Spleen (tissue), 11 donors: ENCODE results near the gene LIMK1. TPM values are rescaled to one million over a fixed set of nuclear protein-coding genes. Genes with fewer than 3 reads are reported as not detected.

ENCODE experiments used
- DNase-seq: peaks from one replicate; pipeline ENCODE4 v3.0.0-alpha.2; 2020
- H3K27ac ChIP-seq, 8 donors: fragments of 200-600 bp; sonication (generic) in 7 of 8; 1 replicate in 4 of 8; 2 replicates in 4 of 8; pipeline versions ENCODE4 v1.5.0 to v1.8.0; 2016 to 2021; ENCODE audit warnings: inconsistent platforms in 4 of 8, mild to moderate bottlenecking in 4 of 8, moderate library complexity in 1 of 8
- H3K27me3 ChIP-seq, 7 donors: fragments of 200-600 bp; sonication (generic) in 6 of 7; replicated peaks in 1 of 7; 1 replicate in 4 of 7; 2 replicates in 3 of 7; pipeline versions ENCODE4 v1.5.0 to v1.8.0; 2016 to 2021; ENCODE audit warnings: inconsistent platforms in 3 of 7, mild to moderate bottlenecking in 1 of 7
- H3K36me3 ChIP-seq, 6 donors: fragments of 200-600 bp; sonication (generic) in 5 of 6; 1 replicate in 4 of 6; 2 replicates in 2 of 6; pipeline versions ENCODE4 v1.5.0 to v1.8.0; 2016 to 2021; ENCODE audit warnings: inconsistent platforms in 2 of 6
- H3K4me1 ChIP-seq, 6 donors: fragments of 200-600 bp; sonication (generic) in 5 of 6; 1 replicate in 3 of 6; 2 replicates in 3 of 6; pipeline versions ENCODE4 v1.5.0 to v1.8.0; 2016 to 2021; ENCODE audit warnings: inconsistent platforms in 3 of 6
- H3K4me3 ChIP-seq, 8 donors: fragments of 200-600 bp; sonication (generic) in 7 of 8; 1 replicate in 4 of 8; 2 replicates in 4 of 8; pipeline versions ENCODE4 v1.5.0 to v1.8.0; 2016 to 2021; ENCODE audit warnings: inconsistent platforms in 4 of 8, mild to moderate bottlenecking in 4 of 8, moderate library complexity in 2 of 8
- H3K9me3 ChIP-seq, 8 donors: fragments of 200-600 bp; sonication (generic) in 7 of 8; 1 replicate in 4 of 8; 2 replicates in 4 of 8; pipeline versions ENCODE4 v1.5.0 to v1.8.0; 2016 to 2021; ENCODE audit warnings: inconsistent platforms in 4 of 8
- POLR2A ChIP-seq, 3 donors: fragments of 450-650 bp; IDR thresholded peaks; one replicate each; pipeline ENCODE4 v1.5.1; 2017; ENCODE audit warnings: antibody characterized with exemption in 3 of 3, mild to moderate bottlenecking in 1 of 3
- POLR2AphosphoS5 ChIP-seq, 3 donors: sonication (generic); formaldehyde crosslinking; IDR thresholded peaks; one replicate each; pipeline ENCODE4 v1.5.1; 2017; ENCODE audit warnings: antibody characterized with exemption in 3 of 3
- WGBS, 5 donors: extraction: QIAGEN DNeasy Blood & Tissue Kit in 3 of 5; methylation state at CpG; one replicate each; pipeline versions ENCODE4 v1.1.5 to v1.1.7; 2013 to 2018; 5-methylcytosine and 5-hydroxymethylcytosine counted together
- intact Hi-C: fragments of 100-400 bp; cut with DNase I; formaldehyde crosslinking; loops from one replicate; pipeline ENCODE4 v1.15.0; 2023; ENCODE audit warnings: low total_unique reads
- polyA plus RNA-seq, 3 donors: library from polyadenylated mRNA; stranded (reverse); fragments of 200-250 nt; gene quantifications; one replicate each; pipeline ENCODE4 v1.2.1, GENCODE V29; 2013
- total RNA-seq, 7 donors: library from RNA; depleted of rRNA in 3 of 7; stranded (reverse); fragments of >200 nt in 3 of 7; fragmentation: NEBNext Ultra II Directional in 4 of 7; extraction: Animal tissue kit (Norgen Biotek cat#: 25700) in 4 of 7; gene quantifications; one replicate each; pipeline versions ENCODE4 v1.1.0 to v1.2.1, GENCODE V29; 2016 to 2021
- TF ChIP-seq, protein P1 (sequence below), 11 experiments: fragments of 200-600 bp in 7 of 11; fragments of 450-650 bp in 4 of 11; sonication (generic) in 4 of 11; IDR thresholded peaks in 8 of 11; conservative IDR thresholded peaks in 3 of 11; 1 replicate in 7 of 11; 2 replicates in 4 of 11; pipeline versions ENCODE4 v1.4.0 to v1.8.0; 2016 to 2021; ENCODE audit warnings: antibody characterized with exemption in 11 of 11, inconsistent platforms in 4 of 11, mild to moderate bottlenecking in 1 of 11
- donor health status: healthy with polysubstance abuse.
- donor health status: DM: no; HTN: no; CAD: no; lungs with moderate emphysema.
- donor health status: DM: no; HTN: no; CAD: no.
- donor health status: Bipolar disorder and iron deficiency.
- donor health status: healthy.
- donor health status: DM: no; HTN: no; CAD: no.
- donor health status: DM: yes; HTN: yes; CAD: no.

Gene LIMK1
- total and polyA plus RNA-seq, 10 donors, result 15.2 to 45.8 (median 36.9) TPM

DNA sequence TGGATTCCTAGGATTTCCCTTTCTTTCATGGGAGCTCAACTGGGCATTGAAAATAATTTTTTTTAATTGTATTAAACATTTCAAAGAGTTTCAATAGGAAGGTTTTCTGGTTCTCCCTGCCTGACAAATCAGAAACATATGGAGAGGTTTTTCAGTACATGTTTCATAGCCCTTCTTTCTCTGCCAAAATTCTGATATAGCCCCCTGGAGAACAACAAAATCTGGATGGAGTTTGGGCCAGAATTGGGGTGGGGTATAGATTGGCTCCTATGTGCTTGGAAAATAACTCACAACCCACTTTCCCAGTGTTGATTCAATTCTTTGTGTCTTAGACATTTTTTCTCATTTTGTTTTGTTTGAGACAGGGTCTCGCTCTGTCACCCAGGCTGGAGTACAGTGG lies 66.0 kb downstream of the LIMK1 start:
- TF ChIP-seq, protein P1, sequence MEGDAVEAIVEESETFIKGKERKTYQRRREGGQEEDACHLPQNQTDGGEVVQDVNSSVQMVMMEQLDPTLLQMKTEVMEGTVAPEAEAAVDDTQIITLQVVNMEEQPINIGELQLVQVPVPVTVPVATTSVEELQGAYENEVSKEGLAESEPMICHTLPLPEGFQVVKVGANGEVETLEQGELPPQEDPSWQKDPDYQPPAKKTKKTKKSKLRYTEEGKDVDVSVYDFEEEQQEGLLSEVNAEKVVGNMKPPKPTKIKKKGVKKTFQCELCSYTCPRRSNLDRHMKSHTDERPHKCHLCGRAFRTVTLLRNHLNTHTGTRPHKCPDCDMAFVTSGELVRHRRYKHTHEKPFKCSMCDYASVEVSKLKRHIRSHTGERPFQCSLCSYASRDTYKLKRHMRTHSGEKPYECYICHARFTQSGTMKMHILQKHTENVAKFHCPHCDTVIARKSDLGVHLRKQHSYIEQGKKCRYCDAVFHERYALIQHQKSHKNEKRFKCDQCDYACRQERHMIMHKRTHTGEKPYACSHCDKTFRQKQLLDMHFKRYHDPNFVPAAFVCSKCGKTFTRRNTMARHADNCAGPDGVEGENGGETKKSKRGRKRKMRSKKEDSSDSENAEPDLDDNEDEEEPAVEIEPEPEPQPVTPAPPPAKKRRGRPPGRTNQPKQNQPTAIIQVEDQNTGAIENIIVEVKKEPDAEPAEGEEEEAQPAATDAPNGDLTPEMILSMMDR (IDR thresholded peaks at IDR 0.05 in 8 of 11, conservative IDR thresholded peaks at IDR 0.05 in 3 of 11), result no peak
- TF ChIP-seq POLR2A (IDR thresholded peaks at IDR 0.05), result no peak
- TF ChIP-seq POLR2AphosphoS5 (IDR thresholded peaks at IDR 0.05), result no peak
- intact Hi-C loops, result no loop called here
- Histone ChIP-seq H3K4me3 (no peak overlapping the region), H3K27me3 (no peaks in the 10 kb centered on the region), H3K36me3 (no peaks in the 10 kb centered on the region), H3K9me3 (peaks cover 0 to 11% (median 7%) of the 10 kb centered on the region in 8 donors), H3K27ac (no peak overlapping the region), H3K4me1 (no peaks in the 10 kb centered on the region)
- WGBS, 5 donors, result 96 to 100% (median 100%) methylated on average over 1 of the region's 1 CpG
- DNase-seq, result no peak

DNA sequence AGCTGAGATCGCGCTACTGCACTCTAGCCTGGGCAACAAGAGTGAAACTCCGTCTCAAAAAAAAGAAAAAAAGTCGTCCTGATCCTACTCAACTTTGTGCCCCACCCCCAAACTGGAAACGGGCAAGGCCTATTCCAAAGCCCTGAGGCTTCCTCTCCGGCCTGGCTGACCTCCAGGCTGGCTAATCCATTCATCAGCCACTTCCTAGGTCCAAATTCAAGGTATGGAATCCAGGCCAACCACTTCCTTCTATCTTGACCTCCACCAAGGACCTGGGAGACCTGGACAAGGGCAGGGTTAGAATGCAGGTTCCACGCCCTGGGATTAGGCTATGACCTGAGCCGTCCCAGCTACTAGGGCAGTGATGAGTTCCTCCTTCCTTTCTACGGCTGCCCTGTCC lies 70.1 kb downstream of the LIMK1 start:
- Histone ChIP-seq H3K36me3 (no peaks in the 10 kb centered on the region), H3K27ac (peak overlapping the region in 2 of 8 donors; percentile 0 to 33), H3K4me1 (no peaks in the 10 kb centered on the region), H3K9me3 (no peaks in the 10 kb centered on the region), H3K4me3 (no peak overlapping the region), H3K27me3 (no peaks in the 10 kb centered on the region)
- TF ChIP-seq POLR2A (IDR thresholded peaks at IDR 0.05) (no peak), POLR2AphosphoS5 (IDR thresholded peaks at IDR 0.05) (no peak)
- TF ChIP-seq, protein P1 (IDR thresholded peaks at IDR 0.05 in 8 of 11, conservative IDR thresholded peaks at IDR 0.05 in 3 of 11), result no peak
- 68 to 84% (median 75%) methylated on average over 8 to 9 of the region's 9 CpGs for WGBS, 5 donors
- intact Hi-C loops, result no loop called here
- DNase-seq, result no peak

DNA sequence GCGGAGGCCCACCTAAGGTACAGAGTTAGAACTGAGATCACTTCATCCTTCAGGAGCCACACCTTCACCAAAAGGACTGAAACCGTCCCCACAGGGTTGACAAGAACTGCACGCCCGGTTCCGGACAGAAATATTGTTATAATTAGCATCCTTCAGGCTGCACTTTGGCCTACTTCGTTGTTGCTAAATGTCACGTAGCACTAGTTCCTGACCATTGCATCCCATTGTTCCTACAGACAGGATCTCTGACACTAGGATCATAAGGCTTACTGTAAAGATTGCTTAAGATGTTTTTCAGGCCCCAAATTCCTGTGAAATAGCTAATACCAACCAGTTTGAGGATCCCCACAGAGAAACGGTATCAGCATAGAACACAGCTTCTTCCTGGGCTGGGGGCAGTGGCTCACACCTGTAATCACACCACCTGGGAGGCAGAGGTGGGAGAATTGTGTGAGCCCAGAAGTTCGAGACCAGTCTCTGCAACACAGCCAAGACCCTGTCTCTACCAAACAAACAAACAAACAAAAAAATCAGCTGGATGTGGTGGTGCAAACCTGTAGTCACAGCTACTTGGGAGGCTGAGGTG lies 72.3 kb downstream of the LIMK1 start:
- intact Hi-C loops, result loop anchor here (5.0 kb wide), 1 partner anchor 44 kb away; no protein-coding TSS in a partner anchor
- no peak for DNase-seq
- no peak overlapping the region for H3K4me3 ChIP-seq
- no peak overlapping the region for H3K27ac ChIP-seq
- no peaks in the 10 kb centered on the region for H3K4me1 ChIP-seq
- 79 to 88% (median 81%) methylated on average over 8 to 9 of the region's 9 CpGs for WGBS, 5 donors
- TF ChIP-seq, protein P1 (IDR thresholded peaks at IDR 0.05 in 8 of 11, conservative IDR thresholded peaks at IDR 0.05 in 3 of 11), result no peak
- no peaks in the 10 kb centered on the region for H3K9me3 ChIP-seq
- H3K27me3 ChIP-seq, result no peaks in the 10 kb centered on the region
- no peaks in the 10 kb centered on the region for H3K36me3 ChIP-seq

DNA sequence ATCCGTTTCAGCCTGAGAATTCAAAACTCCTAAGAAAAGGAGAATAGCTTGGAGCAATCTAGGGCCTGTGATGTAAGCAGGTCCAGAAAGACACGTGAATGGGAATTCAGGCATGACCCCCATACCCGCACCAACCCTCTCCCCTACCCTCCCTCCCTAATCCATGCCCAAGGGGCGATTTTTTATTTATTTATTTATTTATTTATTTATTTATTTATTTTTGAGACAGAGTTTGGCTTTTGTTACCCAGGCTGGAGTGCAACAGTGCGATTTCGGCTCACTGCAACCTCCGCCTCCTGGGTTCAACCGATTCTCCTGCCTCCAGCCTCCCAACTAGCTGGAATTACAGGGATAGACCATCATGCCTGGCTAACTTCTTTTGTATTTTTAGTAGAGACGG lies 74.0 kb downstream of the LIMK1 start:
- Histone ChIP-seq H3K27me3 (no peaks in the 10 kb centered on the region), H3K36me3 (no peaks in the 10 kb centered on the region), H3K9me3 (no peaks in the 10 kb centered on the region), H3K27ac (no peak overlapping the region), H3K4me3 (no peak overlapping the region), H3K4me1 (no peaks in the 10 kb centered on the region)
- no peak for TF ChIP-seq POLR2AphosphoS5 (IDR thresholded peaks at IDR 0.05)
- no peak for TF ChIP-seq POLR2A (IDR thresholded peaks at IDR 0.05)
- TF ChIP-seq, protein P1 (IDR thresholded peaks at IDR 0.05 in 8 of 11, conservative IDR thresholded peaks at IDR 0.05 in 3 of 11), result no peak
- 91 to 96% (median 92%) methylated on average over 9 of the region's 9 CpGs for WGBS, 5 donors
- intact Hi-C loops, result loop anchor here (5.0 kb wide), 1 partner anchor 45 kb away; no protein-coding TSS in a partner anchor
- no peak for DNase-seq
